GM21825 (cell line): ENCODE data around the gene TMEM175.
"Not testable (repeated sequence)": the region's sequence is repeated elsewhere in the genome, so short reads cannot be mapped to it uniquely, and the experiment has no call there.

Source experiments
- ATAC-seq: cut with Tn5 transposase; IDR thresholded peaks from one replicate; pipeline ENCODE4 v1.9.1; 2021; ENCODE audit warnings: mild to moderate bottlenecking, moderate library complexity; ENCODE audit not compliant: unreplicated experiment

Gene TMEM175

GRCh38 chr4:968621-969394 lies 36.5 kb downstream of the TMEM175 start:
- ATAC-seq = no peak

GRCh38 chr4:970046-970745 lies 37.9 kb downstream of the TMEM175 start:
- ATAC-seq = no peak

- ATAC-seq = no peak
Observed at GRCh38 chr4:970854-971520, 38.7 kb downstream of the TMEM175 start.

GRCh38 chr4:971666-972500 lies 39.6 kb downstream of the TMEM175 start:
- no peak for ATAC-seq

GRCh38 chr4:972651-973424 lies 40.6 kb downstream of the TMEM175 start:
- peak; percentile 37 for ATAC-seq

- ATAC-seq = peak; percentile 74
Observed at GRCh38 chr4:973431-974397, 41.5 kb downstream of the TMEM175 start, which contains the start of gene DGKQ. DGKQ (minus strand) TSS chr4:973569; CDS start chr4:973482, 87 bp downstream.

GRCh38 chr4:974668-975067 lies 42.4 kb downstream of the TMEM175 start:
- ATAC-seq = no peak

GRCh38 chr4:976016-976415 lies 43.8 kb downstream of the TMEM175 start:
- not testable (repeated sequence) for ATAC-seq

- no peak for ATAC-seq
Observed at GRCh38 chr4:978957-979701, 46.9 kb downstream of the TMEM175 start.

- ATAC-seq = no peak
Observed at GRCh38 chr4:982291-982690, 50.0 kb downstream of the TMEM175 start.

- no peak for ATAC-seq
Observed at GRCh38 chr4:982814-983213, 50.6 kb downstream of the TMEM175 start.

- ATAC-seq = no peak
Observed at GRCh38 chr4:984336-985054, 52.2 kb downstream of the TMEM175 start.

GRCh38 chr4:985123-985830 lies 53.0 kb downstream of the TMEM175 start:
- ATAC-seq = no peak

- ATAC-seq = peak; percentile 20
Observed at GRCh38 chr4:986428-986878, 54.2 kb downstream of the TMEM175 start.

- ATAC-seq = peak; percentile 77
Observed at GRCh38 chr4:986879-987623, 54.8 kb downstream of the TMEM175 start, which contains the start of gene IDUA. IDUA (plus strand) TSS chr4:987044; CDS start chr4:987085, 41 bp downstream.
